ENCODE measurements around the gene CCDC40. TPM values are rescaled to one million over a fixed set of nuclear protein-coding genes. Genes with fewer than 3 reads are reported as not detected.

The CCDC40 gene
- total and polyA plus RNA-seq, 9 of the 15 experiments (the other 6 are each of a cell fraction or from before 2014, with no cell fraction given), result 0.07 to 0.33 TPM; not detected in 7

GRCh38 chr17:80068301-80069222 is 32.1 kb downstream of the CCDC40 start (continued):
- TF ChIP-seq E2F6 (IDR thresholded peaks at IDR 0.05; ENCODE audit: borderline replicate concordance in 1 of 2, extremely low read depth in 1 of 2, insufficient read depth in 1 of 2, insufficient read length in 1 of 2, low read depth in 1 of 2, low read length in 1 of 2, poor library complexity in 1 of 2, severe bottlenecking in 1 of 2) (peak in 1 of 2 experiments; percentile 8), RNF2 (IDR thresholded peaks at IDR 0.05) (peak; percentile 20; the same call in 1 of the 2 replicates), DPF2 (IDR thresholded peaks at IDR 0.05) (peak; percentile 42; the same call in 1 of the 2 replicates), TCF7 (IDR thresholded peaks at IDR 0.05; ENCODE audit: borderline replicate concordance) (0 out of 2 replicates have a peak, but pooled peaks have one; percentile 33), MGA (IDR thresholded peaks at IDR 0.05) (peak; percentile 73), CREM (IDR thresholded peaks at IDR 0.05; ENCODE audit: low read depth) (0 out of 2 replicates have a peak, but pooled peaks have one; percentile 12), ELF2 (CRISPR knock-in tag; IDR thresholded peaks at IDR 0.05) (0 out of 2 replicates have a peak, but pooled peaks have one; percentile 25), TRIM24 (IDR thresholded peaks at IDR 0.05) (peak in 1 of 2 experiments; percentile 47; a peak in 1 of 4 replicates), JUND (IDR thresholded peaks at IDR 0.05; ENCODE audit: borderline replicate concordance, low read depth, low read length) (peak; percentile 63), JUND (tag; IDR thresholded peaks at IDR 0.05; ENCODE audit: borderline replicate concordance, low read depth, low read length) (no peak), NR2C2 (CRISPR knock-in tag; IDR thresholded peaks at IDR 0.05) (no peak), NR2C2 (tag; IDR thresholded peaks at IDR 0.05) (peak; percentile 52; the same call in 1 of the 2 replicates), SOX6 (IDR thresholded peaks at IDR 0.05) (peak; percentile 75), TFAP4 (CRISPR knock-in tag; IDR thresholded peaks at IDR 0.05; ENCODE audit: borderline replicate concordance) (no peak)

Measured in K562 (cell line).